Stomach (tissue), 4 donors: Measurements from ENCODE around the gene CCR3.

Source experiments
- EP300 ChIP-seq: sonication (generic); formaldehyde crosslinking; IDR thresholded peaks from one replicate; pipeline ENCODE4 v1.6.1; 2017; ENCODE audit warnings: antibody characterized with exemption
- TF ChIP-seq, protein P1 (sequence below), 7 experiments: fragments of 450-650 bp in 4 of 7; fragments of 200-600 bp in 3 of 7; sonication (generic) in 3 of 7; IDR thresholded peaks; one replicate each; pipeline ENCODE4 v1.5.1; 2016 to 2019; ENCODE audit warnings: antibody characterized with exemption in 7 of 7, control low read depth in 2 of 7, mild to moderate bottlenecking in 1 of 7

DNA sequence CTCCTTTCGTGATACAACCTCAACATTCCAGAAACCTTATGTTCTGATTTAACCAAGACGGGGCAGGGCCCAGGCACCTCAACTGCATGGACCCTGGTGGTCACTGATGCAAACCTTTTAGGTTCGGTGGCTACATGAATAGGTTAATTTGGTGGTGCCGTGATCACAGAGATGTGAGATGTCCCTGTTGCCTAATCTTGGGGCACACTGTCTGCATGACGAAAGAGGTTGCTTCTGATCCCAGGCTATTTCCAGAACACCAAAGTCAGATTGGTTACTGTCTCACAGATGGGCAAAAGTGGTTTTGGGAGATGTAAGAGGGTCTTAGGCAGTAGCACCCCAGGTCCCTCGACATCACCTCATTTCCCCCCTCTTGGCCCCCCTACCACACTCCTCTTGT is 30.2 kb upstream of the CCR3 start:
- TF ChIP-seq, protein P1, sequence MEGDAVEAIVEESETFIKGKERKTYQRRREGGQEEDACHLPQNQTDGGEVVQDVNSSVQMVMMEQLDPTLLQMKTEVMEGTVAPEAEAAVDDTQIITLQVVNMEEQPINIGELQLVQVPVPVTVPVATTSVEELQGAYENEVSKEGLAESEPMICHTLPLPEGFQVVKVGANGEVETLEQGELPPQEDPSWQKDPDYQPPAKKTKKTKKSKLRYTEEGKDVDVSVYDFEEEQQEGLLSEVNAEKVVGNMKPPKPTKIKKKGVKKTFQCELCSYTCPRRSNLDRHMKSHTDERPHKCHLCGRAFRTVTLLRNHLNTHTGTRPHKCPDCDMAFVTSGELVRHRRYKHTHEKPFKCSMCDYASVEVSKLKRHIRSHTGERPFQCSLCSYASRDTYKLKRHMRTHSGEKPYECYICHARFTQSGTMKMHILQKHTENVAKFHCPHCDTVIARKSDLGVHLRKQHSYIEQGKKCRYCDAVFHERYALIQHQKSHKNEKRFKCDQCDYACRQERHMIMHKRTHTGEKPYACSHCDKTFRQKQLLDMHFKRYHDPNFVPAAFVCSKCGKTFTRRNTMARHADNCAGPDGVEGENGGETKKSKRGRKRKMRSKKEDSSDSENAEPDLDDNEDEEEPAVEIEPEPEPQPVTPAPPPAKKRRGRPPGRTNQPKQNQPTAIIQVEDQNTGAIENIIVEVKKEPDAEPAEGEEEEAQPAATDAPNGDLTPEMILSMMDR (IDR thresholded peaks at IDR 0.05), result no peak
- no peak for TF ChIP-seq EP300
